Hematopoietic multipotent progenitor cell treated with erythropoietin and hydrocortisone succinate and interleukin-3 and kit ligand, for 8 days (in vitro differentiated cells): ENCODE data around the gene BCL2L13.
A peak's percentile ranks its signal among the peaks of the same experiment; 100 is the strongest.
"Not testable (repeated sequence)": the region's sequence is repeated elsewhere in the genome, so short reads cannot be mapped to it uniquely, and the experiment has no call there.

Experiments used
- DNase-seq: peaks from one replicate; pipeline ENCODE4 v3.0.0-alpha.2; 2015

BCL2L13 gene

DNA sequence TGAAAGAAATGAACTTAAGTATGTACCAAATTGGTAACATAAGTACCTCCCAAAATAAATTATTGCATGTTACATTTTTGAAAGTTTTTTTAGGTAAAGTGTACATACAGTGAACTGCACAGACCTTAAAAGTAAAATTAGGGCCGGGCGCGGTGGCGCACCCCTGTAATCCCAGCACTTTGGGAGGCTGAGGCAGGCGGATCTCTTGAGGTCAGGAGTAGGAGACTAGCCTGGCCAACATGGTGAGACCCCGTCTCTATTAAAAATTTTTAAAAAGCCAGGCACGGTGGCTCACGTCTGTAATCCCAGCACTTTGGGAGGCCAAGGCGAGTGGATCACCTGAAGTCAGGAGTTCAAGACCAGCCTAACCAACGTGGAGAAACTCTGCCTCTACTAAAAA lies 1.7 kb upstream of the BCL2L13 start:
- DNase-seq: not testable (repeated sequence)

DNA sequence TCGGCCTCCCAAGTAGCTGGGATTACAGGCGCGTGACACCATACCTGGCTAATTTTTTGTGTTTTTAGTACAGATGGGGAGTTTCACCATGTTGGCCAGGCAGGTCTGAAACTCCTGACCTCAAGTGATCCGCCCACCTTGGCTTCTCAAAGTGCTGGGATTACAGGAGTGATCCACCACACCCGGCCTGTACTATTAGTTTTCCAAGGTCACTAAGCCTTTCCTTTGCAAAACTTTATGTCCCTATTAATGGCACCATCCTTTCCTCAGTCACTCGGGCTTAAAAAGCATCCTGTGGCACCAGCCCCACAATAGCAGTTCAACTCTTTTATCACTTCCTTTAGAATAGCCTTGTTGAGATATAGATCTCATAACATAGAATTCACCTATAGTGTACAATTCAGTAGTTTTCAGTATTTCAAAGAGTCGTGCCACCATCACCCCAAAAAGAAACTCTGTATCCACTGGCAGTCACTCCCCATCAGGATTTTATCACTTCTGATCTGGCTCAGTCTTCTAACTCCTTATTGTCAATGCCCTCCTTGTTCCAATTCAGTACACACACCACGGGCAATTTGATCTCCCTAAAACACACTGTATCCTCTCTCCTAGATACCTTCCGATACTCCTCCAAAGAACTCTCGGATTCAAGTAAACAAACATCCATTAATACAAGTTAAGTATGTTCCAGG lies 921 bp upstream of the BCL2L13 start:
- no peak for DNase-seq

DNA sequence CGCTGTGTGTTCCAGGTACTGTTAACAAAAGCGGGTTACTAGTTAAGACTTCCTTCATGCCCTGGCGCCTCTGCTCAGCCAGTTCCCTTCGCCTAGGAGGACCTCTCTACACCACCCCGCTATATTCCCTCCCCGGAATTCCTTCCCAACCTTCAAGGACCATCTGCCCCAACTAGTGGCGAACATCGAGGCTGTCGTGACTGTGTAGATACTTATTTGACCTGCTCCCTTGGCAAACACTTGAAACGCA lies 450 bp upstream of the BCL2L13 start:
- DNase-seq: no peak

DNA sequence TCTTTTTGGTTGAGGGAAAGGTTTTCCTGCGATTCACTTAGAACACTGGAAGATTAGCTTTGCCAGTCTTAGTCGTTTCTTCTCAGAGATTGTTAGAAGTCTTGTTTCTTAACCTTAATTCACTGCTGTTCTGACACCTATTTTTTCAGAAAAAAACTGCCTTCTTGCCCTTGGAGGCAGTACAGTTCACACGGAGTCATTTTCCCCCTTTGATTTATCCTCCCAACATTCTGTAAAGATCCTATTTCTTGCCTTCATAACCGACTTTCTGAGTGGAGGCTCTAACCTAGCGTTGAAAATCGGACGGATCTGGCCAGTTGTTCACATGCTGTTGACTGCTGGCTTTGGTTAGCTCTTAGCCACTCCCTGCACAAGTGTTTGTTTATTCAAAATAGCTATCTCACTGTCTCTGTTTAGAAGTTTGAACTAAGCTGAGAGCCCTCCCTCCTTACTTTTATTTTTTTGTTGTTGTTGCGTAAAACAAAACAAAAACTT lies 737 bp downstream of the BCL2L13 start:
- DNase-seq: peak; percentile 63

DNA sequence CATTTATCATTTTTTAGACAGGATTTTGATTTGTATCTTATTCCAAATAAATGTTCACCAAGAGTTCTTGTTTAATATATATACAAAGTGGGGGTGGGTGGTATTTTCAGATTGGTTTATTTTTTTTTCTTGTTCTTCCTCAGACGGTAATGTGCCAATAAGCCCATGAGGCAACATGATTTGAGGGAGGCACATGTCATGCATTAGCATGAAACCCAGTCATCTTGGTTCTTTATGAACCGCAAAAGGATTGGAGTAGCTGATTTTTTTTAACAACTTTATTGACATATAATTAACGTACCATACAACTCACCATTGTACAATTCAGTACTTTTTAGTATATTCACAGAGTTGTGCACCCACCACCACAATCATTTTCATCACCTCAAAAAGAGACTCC lies 2.7 kb downstream of the BCL2L13 start:
- DNase-seq: no peak

DNA sequence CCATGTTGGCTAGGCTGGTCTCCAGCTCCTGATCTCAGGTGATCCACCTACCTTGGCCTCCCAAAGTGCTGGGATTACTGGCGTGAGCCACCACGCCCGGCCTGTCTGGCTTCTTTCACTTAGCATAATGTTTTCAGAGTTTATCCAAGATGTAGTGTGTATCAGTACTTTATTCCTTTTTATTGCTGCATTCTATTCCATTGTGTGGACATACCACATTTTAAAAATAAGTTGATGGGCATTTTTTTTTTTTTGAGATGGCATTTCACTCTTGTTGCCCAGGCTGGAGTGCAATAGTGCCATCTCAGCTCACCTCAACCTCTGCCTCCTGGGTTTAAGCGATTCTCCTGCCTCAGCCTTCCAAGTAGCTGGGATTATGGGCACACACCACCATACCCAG lies 3.8 kb downstream of the BCL2L13 start:
- not testable (repeated sequence) for DNase-seq

DNA sequence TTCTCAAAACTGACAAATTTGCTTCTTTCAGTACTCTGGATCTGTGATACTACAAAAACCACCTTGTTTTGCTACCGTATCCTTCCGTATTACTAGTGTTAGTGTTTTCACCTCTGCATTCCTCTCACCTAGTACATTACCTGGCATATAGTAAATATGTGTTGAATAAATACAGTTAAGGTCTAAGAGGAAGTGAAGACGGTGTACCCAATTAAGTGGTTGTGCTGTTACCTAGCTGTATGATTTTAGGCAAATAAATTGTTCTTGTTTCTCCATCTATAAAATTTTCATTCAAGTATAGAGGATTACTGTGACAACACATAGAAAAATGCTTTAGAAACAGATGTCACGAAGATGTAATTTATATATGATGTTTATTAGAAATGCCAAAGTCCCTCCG lies 8.9 kb downstream of the BCL2L13 start:
- DNase-seq: no peak

DNA sequence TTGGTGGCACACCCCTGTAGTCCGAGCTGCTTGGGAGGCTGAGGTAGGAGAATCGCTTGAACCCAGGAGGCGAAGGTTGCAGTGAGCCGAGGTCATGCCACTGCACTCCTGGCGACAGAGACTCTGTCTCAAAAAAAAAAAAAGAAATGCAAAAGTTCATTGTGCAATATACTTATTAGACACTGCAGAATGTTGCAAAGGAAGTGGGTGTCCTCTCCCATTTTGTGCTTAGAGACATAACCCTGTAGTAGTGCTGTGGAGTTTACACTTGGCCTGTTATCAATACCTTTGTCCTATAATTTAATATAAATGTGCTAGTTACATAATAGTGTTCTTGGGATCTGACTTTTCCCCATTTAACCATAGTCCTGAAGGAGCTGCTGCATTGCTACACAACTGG lies 9.4 kb downstream of the BCL2L13 start:
- no peak for DNase-seq

DNA sequence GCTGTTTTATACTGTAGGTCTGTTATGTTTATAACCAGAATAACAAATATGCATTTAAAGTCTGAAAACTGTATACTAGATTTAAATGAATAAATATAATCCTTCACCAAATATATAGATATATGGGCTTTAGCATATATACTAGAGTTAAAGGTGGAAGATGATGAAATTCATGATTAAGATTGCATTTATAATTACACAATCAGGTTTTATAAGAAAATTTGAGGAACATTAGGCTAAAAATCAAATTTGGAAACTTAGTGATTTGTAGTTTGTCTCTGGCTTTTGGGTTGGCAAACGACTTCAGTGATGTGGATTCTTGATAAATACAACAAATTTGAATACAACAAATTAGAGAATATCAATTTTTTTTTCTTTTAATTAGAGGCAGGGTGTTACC lies 10.0 kb downstream of the BCL2L13 start:
- DNase-seq: no peak

DNA sequence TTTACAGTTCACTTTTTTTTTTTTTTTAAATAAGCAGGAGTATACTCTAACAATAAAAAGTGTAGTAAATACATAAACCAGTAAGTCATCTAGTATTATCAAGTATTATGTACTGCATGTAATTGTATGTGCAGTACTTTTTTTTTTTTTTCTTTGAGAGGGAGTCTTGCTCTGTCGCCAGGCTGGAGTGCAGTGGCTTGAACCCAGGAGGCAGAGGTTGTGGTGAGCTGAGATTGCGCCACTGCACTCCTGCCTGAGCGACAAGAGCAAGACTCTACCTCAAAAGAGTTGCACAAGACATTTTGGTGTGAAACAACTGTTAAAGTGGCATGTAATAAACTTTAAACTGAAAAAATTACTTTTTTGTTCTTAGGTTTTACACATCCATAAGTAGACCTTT lies 16.7 kb downstream of the BCL2L13 start:
- DNase-seq: no peak

DNA sequence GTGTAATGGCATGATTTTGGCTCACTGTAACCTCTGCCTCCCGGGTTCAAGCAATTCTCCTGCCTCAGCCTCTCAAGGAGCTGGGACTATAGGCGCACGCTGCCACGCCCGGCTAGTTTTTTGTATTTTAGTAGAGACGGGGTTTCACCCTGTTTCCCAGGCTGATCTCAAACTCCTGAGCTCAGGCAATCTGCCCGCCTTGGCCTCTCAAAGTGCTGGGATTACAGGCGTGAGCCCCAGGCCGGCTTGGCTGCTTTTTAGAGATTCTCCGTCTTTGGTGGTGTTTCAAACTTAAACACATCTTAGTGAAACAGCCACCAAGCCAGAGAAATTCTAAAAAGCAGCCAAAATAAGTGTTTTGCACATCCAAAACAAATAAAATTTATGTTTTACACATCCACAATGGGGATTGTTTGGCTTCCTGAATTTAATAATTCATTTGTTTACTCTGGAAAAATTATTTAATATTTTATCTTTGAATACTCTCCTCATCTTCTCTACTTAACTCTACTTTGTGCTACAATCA lies 18.4 kb downstream of the BCL2L13 start:
- DNase-seq: no peak

DNA sequence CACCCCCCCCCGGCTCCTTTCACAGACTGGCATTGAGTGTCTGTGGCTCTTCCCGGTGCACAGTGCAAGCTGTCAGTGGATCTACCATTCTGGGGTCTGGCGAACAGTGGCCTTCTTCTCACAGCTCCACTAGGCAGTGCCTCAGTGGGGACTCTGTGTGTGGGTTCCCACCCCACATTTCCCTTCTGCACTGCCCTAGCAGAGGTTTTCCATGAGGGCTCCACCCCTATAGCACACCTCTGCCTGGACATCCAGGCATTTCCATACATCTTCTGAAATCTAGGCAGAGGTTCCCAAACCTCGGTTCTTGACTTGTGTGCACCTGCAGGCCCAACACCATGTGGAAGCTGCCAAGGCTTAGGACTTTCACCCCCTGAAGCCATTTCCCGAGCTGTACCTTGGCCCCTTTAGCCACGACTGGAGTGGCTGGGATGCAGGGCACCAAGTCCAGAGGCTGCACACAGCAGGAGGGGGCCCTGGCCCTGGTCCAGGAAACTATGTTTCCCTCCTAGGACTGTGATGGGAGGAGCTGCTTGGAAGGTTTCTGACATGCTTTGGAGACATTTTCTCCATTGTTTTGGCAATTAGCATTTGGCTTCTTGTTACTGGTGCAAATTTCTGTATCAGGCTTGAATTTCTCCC lies 26.0 kb downstream of the BCL2L13 start:
- no peak for DNase-seq

DNA sequence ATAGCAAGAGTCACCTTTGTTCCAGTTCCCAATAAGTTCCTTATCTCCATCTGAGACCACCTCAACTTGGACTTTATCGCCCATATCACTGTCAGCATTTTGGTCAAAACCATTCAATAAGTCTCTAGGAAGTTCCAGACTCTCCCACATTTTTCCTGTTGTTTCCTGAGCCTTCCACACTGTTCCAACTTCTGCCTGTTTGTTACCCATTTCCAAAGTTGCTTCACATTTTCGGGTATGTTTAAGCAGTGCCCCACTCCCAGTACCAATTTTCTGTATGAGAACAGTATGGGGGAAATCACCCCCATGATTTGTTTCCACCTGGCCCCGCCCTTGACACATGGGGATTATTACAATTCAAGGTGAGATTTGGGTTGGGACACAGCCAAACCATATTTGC lies 26.7 kb downstream of the BCL2L13 start:
- DNase-seq: no peak

DNA sequence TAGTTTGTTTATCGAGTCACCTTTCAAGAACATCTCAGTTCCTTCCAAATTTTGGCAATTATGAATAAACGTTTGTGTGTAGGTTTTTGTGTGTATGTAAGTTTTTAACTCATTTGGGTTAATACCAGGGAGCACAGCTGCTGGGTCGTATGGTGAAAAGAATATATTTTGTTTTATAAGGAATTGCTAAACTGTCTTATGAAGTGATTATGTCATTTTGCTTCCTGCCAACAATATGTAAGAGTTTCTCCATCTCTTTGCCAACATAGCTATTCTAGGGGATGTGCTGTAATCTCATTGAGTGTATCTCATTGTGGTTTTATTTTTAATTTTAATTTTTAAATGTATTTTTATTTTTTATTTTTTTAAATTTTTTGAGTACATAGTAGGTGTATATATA lies 27.3 kb downstream of the BCL2L13 start:
- DNase-seq: no peak

DNA sequence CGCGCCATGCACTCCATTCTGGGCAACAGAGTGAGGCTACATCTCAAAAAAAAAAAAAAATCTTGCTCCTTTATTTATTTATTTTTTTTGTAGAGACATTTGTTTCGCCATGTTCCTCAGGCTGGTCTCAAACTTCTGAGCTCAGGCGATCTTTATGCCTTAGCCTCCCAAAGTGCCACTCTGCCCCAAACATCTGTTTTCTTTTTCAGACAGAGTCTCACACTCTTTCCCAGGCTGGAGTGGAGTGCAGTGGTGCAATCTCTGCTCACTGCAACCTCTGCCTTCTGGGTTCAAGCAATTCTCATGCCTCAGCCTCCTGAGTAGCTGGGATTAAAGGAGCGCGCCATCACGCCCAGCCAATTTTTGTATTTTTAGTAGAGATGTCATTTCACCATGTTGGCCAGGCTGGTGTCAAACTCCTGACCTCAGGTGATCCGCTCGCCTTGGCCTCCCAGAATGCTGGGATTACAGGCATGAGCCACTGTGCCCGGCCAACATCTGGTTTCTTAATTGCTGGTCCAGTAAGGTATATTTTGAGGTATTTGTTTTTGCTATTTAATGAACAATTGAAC lies 33.0 kb downstream of the BCL2L13 start:
- not testable (repeated sequence) for DNase-seq

DNA sequence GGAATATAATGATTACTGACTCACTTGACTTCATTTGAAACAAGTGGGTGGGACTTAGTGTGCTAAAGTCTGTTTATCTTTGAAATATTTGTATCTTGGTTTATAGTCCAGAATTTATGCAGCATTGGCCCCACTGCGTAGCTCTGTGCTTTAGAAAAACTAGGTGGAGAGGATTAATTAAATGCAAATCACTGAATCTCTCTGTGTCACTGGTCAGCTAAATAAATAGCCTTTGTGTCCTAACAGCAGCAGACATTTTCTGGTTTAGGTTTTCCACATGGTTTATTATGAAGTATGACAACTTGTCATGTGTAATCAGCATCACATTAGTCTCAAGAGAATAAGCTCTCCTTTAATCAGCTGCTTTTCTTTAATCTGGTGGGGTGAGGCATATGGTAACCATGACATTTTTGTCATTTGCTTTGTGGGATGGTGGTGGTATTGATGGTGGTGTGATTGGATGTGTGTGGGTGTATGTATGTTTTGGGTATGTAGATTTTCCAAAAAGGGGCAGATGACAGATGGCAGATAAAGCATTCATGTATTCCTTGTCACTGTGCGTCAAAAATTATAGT lies 33.9 kb downstream of the BCL2L13 start:
- peak; percentile 13 for DNase-seq

DNA sequence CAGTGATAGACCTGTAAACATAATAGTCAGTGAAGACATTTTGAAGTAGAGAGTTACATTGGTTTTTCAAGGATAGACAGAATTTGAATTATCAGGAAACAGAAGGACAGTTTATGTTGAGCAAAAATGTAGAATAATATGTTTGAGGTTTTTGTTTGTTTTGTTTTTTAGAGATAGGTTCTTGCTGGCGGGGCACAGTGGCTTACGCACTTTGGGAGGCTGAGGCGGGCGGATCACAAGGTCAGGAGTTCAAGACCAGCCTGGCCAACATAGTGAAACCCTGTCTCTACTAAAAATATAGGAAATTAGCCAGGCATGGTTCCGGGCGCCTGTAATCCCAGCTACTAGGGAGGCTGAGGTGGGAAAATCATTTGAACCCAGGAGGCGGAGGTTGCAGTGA lies 35.6 kb downstream of the BCL2L13 start:
- DNase-seq: no peak

DNA sequence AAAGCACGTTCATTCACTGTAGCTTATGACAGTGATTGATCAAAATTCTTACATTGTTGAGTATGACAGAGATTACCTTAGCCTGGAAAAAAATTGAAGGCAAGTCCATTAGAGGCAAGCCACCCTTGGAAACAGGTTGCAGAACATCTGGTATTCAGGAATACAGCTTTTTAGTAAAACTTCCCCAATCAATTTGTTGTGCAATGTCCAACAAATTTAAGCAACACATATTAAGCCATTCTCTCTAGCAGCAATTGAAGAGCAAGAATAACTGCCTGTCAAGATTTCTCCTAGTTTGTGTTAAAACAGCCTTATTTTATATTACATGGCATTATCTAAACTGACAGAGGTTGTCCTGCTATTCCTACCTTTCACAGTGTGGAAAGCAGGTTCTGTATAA lies 37.0 kb downstream of the BCL2L13 start:
- no peak for DNase-seq

DNA sequence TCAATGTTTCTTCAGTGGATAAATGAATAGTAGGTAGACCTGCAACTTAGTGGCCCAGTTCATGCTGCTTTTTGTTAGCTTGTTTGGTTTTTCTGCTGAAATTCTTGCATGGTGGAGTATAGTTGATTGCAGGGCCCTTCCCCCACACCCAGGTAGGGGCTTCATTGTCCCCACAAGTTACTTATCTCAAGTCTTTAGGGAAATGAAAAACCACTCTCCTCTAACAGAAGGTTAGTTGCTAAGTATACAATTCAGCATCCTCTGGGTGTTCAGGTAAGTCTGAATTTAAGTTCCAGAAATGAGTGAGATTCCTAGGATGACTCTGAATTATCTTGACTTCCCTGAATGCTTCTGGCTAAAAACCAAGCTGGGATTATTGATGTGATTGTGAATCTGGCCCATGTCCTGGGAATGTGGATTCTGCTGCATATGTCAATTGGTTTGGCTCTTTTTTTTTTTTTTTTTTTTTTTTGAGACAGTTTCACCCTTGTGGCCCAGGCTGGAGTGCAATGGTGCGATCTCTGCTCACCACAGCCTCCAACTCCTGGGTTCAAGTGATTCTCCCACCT lies 40.3 kb downstream of the BCL2L13 start:
- no peak for DNase-seq

DNA sequence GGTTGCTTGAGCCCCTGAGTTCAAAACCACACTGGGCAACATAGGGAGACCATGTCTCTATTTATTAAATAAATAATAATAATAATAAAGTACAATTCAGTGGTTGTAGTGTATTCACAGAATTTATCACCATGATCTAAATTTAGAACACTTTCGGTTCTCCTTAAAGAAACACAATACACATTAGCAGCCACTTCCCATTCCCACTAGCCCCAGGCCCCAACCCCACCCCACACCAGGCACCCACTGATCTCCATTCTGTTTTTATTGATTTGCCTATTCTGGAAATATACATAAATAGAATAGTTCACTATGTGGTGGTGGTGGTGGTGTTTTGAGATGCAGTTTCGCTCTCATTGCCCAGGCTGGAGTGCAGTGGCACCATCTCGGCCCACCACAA lies 45.7 kb downstream of the BCL2L13 start:
- DNase-seq: no peak

DNA sequence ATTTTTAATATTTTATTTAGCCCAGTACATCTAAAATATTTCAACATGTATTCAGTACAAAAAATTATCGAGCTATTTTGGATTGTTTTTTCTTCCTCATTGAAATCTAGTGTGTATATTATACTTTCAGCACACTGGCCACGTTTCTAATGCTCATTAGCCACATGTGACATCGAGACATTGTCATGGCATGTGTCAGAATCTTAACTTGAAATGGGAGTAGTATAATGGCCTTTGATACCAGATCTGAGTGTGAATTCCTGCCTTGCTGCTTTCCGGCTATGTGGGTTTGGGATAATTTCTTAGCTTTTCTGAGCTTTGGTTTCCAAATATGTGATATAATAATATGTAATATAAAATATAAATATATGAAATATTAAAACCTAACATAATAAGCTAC lies 54.3 kb downstream of the BCL2L13 start:
- no peak for DNase-seq

DNA sequence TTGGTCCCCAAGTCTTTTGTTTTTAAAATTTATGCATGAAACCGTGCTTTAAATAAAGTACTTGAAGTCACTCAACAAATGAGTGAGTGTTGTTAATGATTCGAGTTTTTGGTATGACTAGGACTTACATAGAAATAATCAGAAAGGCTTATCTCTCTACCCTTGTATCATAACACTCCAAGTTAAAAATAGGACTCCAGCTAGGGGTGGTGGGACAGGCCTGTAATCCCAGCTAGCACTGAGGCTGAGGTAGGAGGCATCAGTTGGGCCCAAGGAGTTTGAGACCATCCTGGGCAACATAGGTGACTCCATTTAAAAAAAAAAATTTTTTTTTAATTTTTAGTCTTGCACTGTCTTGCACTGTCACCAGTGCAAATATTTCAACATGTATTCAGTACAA lies 55.6 kb downstream of the BCL2L13 start:
- DNase-seq: no peak

DNA sequence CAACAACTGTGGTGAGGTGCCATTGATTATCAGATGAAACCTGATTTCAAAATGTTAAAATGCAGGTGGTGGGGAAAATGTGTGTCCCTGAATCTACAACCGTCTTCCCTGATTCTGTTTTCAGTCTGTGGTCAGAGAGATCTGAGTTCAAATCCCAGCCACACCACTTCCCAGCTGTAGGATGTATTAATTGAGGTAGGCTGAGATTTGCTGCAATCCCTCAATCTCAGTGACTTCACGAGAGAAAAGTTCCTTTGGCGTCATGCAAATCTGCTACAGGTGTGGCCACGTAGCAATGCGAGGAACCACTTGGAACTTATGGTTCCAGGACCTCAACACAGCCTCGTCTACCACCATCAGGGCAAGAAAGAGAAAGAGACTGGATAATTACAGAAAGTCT lies 56.2 kb downstream of the BCL2L13 start:
- no peak for DNase-seq

DNA sequence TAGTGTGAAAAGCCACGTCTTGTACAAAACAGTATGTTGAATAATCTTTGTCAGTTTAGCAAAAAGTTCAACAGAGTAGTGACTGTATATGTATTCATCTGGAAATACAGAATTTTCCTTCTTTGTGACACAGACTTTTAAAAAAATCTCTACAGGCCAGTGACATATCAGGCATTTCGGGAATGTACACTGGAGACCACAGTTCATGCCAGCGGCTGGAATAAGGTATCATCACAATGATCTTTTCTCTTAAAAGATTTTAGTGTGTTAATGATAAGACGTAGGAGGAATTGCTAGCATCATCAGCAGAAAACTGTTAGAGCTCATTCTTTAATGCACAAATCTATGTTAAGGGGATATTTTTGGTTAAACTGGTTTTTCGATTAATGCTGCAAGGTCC lies 57.4 kb downstream of the BCL2L13 start:
- DNase-seq: no peak
